Neural cell (in vitro differentiated cells): Measurements from ENCODE around the gene TPCN1. TPM values are rescaled to one million over a fixed set of nuclear protein-coding genes. Genes with fewer than 3 reads are reported as not detected.

Experiments used
- H2AFZ ChIP-seq: fragments of 200-600, 300-800 bp; sonication (generic), shearing (Covaris generic); 2 replicates; pipeline ENCODE4 v1.6.0; 2014; ENCODE audit warnings: low read depth, mild to moderate bottlenecking, antibody characterized with exemption, low read length, moderate library complexity
- H3F3A ChIP-seq: fragments of 200-600 bp; shearing (Covaris generic); 2 replicates; pipeline ENCODE4 v1.6.1; 2016; ENCODE audit warnings: mild to moderate bottlenecking, moderate library complexity, mixed read lengths, antibody characterized with exemption, low read length; ENCODE audit not compliant: insufficient read depth, poor library complexity, severe bottlenecking
- H3K27ac ChIP-seq: fragments of 200-600, 300-800 bp; sonication (generic), shearing (Covaris generic); 2 replicates; pipeline ENCODE4 v1.5.1; 2014; ENCODE audit warnings: mild to moderate bottlenecking, low read length, moderate library complexity
- H3K27me3 ChIP-seq: fragments of 300-800, 200-600 bp; sonication (generic), shearing (Covaris generic); 2 replicates; pipeline ENCODE4 v1.6.0; 2014; ENCODE audit warnings: mild to moderate bottlenecking, low read depth, low read length, moderate library complexity; ENCODE audit not compliant: insufficient read depth
- H3K36me3 ChIP-seq: fragments of 300-800, 200-600 bp; sonication (generic), shearing (Covaris generic); 2 replicates; pipeline ENCODE4 v1.5.1; 2014; ENCODE audit warnings: mild to moderate bottlenecking, antibody characterized with exemption, low read length, moderate library complexity; ENCODE audit not compliant: insufficient read depth
- H3K4me2 ChIP-seq: fragments of 300-800, 200-600 bp; sonication (generic), shearing (Covaris generic); 2 replicates; pipeline ENCODE4 v1.6.0; 2014; ENCODE audit warnings: mild to moderate bottlenecking, low read length
- H3K4me3 ChIP-seq: fragments of 300-800, 200-600 bp; sonication (generic), shearing (Covaris generic); 2 replicates; pipeline ENCODE4 v1.5.1; 2014; ENCODE audit warnings: mild to moderate bottlenecking, low read length, moderate library complexity
- H3K79me2 ChIP-seq: fragments of 200-600 bp; shearing (Covaris generic); replicated peaks from 2 replicates; pipeline ENCODE4 v1.6.0; 2014; ENCODE audit warnings: mild to moderate bottlenecking, low read length, moderate library complexity; ENCODE audit not compliant: insufficient read depth
- H3K9ac ChIP-seq: fragments of 300-800, 200-600 bp; sonication (generic), shearing (Covaris generic); 2 replicates; pipeline ENCODE4 v1.6.1; 2016; ENCODE audit warnings: mild to moderate bottlenecking, low read length, mixed read lengths
- H3K9me2 ChIP-seq: fragments of 200-600 bp; shearing (Covaris generic); 2 replicates; pipeline ENCODE4 v1.6.1; 2016; ENCODE audit warnings: mild to moderate bottlenecking, low read length, mixed read lengths; ENCODE audit not compliant: insufficient read depth
- H3K9me3 ChIP-seq: fragments of 200-600, 300-800 bp; sonication (generic), shearing (Covaris generic); 2 replicates; pipeline ENCODE4 v1.6.1; 2016; ENCODE audit warnings: mild to moderate bottlenecking, mixed run types, low read length, moderate library complexity, mixed read lengths
- H4K20me1 ChIP-seq: fragments of 200-600 bp; shearing (Covaris generic); 2 replicates; pipeline ENCODE4 v1.6.1; 2016; ENCODE audit warnings: mild to moderate bottlenecking, mixed run types; ENCODE audit not compliant: insufficient read depth
- EP300 ChIP-seq: fragments of 450-650 bp; conservative IDR thresholded peaks from 2 replicates; pipeline ENCODE4 v1.6.1; 2014; ENCODE audit warnings: antibody characterized with exemption, mild to moderate bottlenecking, moderate library complexity; ENCODE audit not compliant: poor library complexity, severe bottlenecking
- EZH2 ChIP-seq: fragments of 200-600, 300-800 bp; shearing (Covaris generic), sonication (generic); IDR thresholded peaks from 2 replicates; pipeline ENCODE4 v1.6.1; 2014; ENCODE audit warnings: antibody characterized with exemption, low read length, borderline replicate concordance, mild to moderate bottlenecking; ENCODE audit not compliant: insufficient read depth, poor library complexity, severe bottlenecking
- MXI1 ChIP-seq: fragments of 450-650 bp; conservative IDR thresholded peaks from 2 replicates; pipeline ENCODE4 v1.6.1; 2014; ENCODE audit warnings: antibody characterized with exemption, mild to moderate bottlenecking; ENCODE audit not compliant: poor library complexity, severe bottlenecking
- POLR2AphosphoS5 ChIP-seq: IDR thresholded peaks from 2 replicates; pipeline ENCODE4 v1.6.1; 2012
- RAD21 ChIP-seq: fragments of 450-650 bp; conservative IDR thresholded peaks from 2 replicates; pipeline ENCODE4 v1.6.1; 2014; ENCODE audit warnings: antibody characterized with exemption, mild to moderate bottlenecking, moderate library complexity
- SMC3 ChIP-seq: fragments of 450-650 bp; conservative IDR thresholded peaks from 2 replicates; pipeline ENCODE4 v1.6.1; 2014; ENCODE audit warnings: antibody characterized with exemption, mild to moderate bottlenecking, moderate library complexity; ENCODE audit not compliant: poor library complexity
- TAF1 ChIP-seq: IDR thresholded peaks from 2 replicates; pipeline ENCODE4 v1.6.1; 2012; ENCODE audit warnings: low read depth
- polyA plus RNA-seq: library from polyadenylated mRNA; depleted of rRNA; stranded (reverse); fragments of >200 nt; gene quantifications from 2 replicates; pipeline ENCODE4 v1.2.3, GENCODE V29; 2014
- TF ChIP-seq, protein P1 (sequence below): fragments of 450-650 bp; IDR thresholded peaks from 2 replicates; pipeline ENCODE4 v1.5.1; 2014; ENCODE audit warnings: antibody characterized with exemption, mild to moderate bottlenecking, moderate library complexity; ENCODE audit not compliant: poor library complexity, severe bottlenecking
- TF ChIP-seq, protein P2 (sequence below): IDR thresholded peaks from 2 replicates; pipeline ENCODE4 v1.6.1; 2012; ENCODE audit warnings: borderline replicate concordance

The TPCN1 gene
- polyA plus RNA-seq, 1 donor from 2014 or later: 4.0 TPM

DNA sequence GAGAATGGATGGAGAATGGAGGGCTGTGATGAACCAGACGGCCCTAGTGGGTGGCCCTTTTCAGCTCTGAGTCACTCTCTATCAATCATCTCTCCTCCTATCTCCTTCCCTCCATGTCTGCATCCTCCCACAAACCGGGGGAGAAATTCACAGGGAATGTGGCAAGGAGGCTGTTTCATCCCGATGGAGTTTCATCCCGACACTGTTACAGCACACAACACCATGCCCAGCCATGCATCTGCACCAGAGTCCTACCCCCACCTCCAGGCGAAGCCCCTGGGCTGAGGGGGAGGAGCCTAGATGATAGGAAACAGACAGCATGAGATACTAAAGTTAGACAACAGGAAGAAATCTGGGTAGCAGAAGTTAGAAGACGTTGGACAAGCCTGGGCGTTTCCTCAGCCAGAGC lies 92.9 kb downstream of the TPCN1 start:
- H3K27ac ChIP-seq: no peak overlapping the region

DNA sequence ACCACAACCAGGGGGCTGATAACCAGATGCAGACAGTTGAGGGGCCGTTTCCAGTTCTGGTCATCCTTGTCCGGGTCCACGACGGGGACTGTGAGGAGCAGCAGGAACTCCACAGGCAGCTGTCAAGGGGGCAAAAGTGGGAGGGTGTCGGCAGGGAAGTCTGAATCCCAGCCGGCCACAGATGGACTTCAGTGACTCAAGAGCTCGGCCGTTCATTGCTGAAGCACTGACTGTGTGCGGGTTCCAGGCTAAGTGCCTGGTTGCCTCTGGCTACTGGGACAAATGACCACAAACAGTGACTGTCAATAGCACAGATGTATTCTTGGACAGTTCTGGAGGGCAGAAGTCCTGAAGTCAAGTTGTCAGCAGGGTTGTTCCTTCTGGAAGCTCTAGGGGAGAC lies 94.1 kb downstream of the TPCN1 start:
- no peak overlapping the region for H3K4me2 ChIP-seq
- H3K9ac ChIP-seq: no peak overlapping the region

More for the DNA sequence above, 92.9 kb downstream of the TPCN1 start:
- H3K9ac ChIP-seq: no peak overlapping the region
- no peaks in the 10 kb centered on the region for H3K9me3 ChIP-seq
- no peak overlapping the region for H3K4me2 ChIP-seq
- TF ChIP-seq, protein P1, sequence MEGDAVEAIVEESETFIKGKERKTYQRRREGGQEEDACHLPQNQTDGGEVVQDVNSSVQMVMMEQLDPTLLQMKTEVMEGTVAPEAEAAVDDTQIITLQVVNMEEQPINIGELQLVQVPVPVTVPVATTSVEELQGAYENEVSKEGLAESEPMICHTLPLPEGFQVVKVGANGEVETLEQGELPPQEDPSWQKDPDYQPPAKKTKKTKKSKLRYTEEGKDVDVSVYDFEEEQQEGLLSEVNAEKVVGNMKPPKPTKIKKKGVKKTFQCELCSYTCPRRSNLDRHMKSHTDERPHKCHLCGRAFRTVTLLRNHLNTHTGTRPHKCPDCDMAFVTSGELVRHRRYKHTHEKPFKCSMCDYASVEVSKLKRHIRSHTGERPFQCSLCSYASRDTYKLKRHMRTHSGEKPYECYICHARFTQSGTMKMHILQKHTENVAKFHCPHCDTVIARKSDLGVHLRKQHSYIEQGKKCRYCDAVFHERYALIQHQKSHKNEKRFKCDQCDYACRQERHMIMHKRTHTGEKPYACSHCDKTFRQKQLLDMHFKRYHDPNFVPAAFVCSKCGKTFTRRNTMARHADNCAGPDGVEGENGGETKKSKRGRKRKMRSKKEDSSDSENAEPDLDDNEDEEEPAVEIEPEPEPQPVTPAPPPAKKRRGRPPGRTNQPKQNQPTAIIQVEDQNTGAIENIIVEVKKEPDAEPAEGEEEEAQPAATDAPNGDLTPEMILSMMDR: no peak
- TF ChIP-seq MXI1 (no peak), EZH2 (no peak), SMC3 (no peak), EP300 (no peak), TAF1 (no peak), POLR2AphosphoS5 (no peak), RAD21 (no peak)
- TF ChIP-seq, protein P2, sequence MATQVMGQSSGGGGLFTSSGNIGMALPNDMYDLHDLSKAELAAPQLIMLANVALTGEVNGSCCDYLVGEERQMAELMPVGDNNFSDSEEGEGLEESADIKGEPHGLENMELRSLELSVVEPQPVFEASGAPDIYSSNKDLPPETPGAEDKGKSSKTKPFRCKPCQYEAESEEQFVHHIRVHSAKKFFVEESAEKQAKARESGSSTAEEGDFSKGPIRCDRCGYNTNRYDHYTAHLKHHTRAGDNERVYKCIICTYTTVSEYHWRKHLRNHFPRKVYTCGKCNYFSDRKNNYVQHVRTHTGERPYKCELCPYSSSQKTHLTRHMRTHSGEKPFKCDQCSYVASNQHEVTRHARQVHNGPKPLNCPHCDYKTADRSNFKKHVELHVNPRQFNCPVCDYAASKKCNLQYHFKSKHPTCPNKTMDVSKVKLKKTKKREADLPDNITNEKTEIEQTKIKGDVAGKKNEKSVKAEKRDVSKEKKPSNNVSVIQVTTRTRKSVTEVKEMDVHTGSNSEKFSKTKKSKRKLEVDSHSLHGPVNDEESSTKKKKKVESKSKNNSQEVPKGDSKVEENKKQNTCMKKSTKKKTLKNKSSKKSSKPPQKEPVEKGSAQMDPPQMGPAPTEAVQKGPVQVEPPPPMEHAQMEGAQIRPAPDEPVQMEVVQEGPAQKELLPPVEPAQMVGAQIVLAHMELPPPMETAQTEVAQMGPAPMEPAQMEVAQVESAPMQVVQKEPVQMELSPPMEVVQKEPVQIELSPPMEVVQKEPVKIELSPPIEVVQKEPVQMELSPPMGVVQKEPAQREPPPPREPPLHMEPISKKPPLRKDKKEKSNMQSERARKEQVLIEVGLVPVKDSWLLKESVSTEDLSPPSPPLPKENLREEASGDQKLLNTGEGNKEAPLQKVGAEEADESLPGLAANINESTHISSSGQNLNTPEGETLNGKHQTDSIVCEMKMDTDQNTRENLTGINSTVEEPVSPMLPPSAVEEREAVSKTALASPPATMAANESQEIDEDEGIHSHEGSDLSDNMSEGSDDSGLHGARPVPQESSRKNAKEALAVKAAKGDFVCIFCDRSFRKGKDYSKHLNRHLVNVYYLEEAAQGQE: no peak
- no peak overlapping the region for H3K4me3 ChIP-seq
- H3K27me3 ChIP-seq: no peaks in the 10 kb centered on the region
- H4K20me1 ChIP-seq: no peaks in the 10 kb centered on the region
- H2AFZ ChIP-seq: no peak overlapping the region
- H3F3A ChIP-seq: no peaks in the 10 kb centered on the region
- no peaks in the 10 kb centered on the region for H3K79me2 ChIP-seq
- no peaks in the 10 kb centered on the region for H3K9me2 ChIP-seq
- H3K36me3 ChIP-seq: no peaks in the 10 kb centered on the region

DNA sequence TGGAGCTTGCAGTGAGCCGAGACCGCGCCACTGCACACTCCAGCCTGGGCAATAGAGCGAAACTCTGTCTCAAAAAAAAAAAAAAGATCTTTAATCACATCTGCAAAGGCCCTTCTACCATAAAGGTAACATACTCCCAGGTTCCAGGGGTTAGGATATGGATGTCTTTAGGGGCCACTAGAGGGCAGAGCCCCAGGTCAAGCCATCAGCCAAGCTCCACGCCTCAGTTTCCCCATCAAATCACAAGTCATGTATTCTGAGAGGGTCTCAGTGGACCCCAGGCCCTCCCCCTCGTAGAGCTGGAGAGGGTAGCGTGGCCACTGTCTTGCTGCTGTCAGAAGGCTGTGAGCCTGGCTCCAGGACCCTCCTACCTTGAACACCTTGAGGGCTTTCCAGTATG lies 94.9 kb downstream of the TPCN1 start:
- TF ChIP-seq EZH2 (no peak), RAD21 (no peak), EP300 (no peak), POLR2AphosphoS5 (no peak), TAF1 (no peak), MXI1 (no peak), SMC3 (no peak)
- TF ChIP-seq, protein P2: no peak
- TF ChIP-seq, protein P1: no peak
- H3K9me3 ChIP-seq: no peaks in the 10 kb centered on the region
- H3K36me3 ChIP-seq: no peaks in the 10 kb centered on the region

More for the DNA sequence above, 94.1 kb downstream of the TPCN1 start:
- Histone ChIP-seq H3K36me3 (no peaks in the 10 kb centered on the region), H3K9me2 (no peaks in the 10 kb centered on the region), H3F3A (no peaks in the 10 kb centered on the region), H3K9me3 (no peaks in the 10 kb centered on the region), H3K27ac (no peak overlapping the region), H4K20me1 (no peaks in the 10 kb centered on the region), H3K79me2 (no peaks in the 10 kb centered on the region), H2AFZ (no peak overlapping the region), H3K4me3 (no peak overlapping the region), H3K27me3 (no peaks in the 10 kb centered on the region)
- TF ChIP-seq SMC3 (no peak), MXI1 (no peak), TAF1 (no peak), EP300 (no peak), POLR2AphosphoS5 (no peak)

More for the DNA sequence above, 94.9 kb downstream of the TPCN1 start:
- Histone ChIP-seq H3K27me3 (no peaks in the 10 kb centered on the region), H3K79me2 (no peaks in the 10 kb centered on the region), H3K9me2 (no peaks in the 10 kb centered on the region), H3F3A (no peaks in the 10 kb centered on the region), H3K9ac (no peak overlapping the region), H3K27ac (no peak overlapping the region), H3K4me3 (no peak overlapping the region), H4K20me1 (no peaks in the 10 kb centered on the region), H2AFZ (no peak overlapping the region), H3K4me2 (no peak overlapping the region)
